ENCODE data around the gene RPA3. TPM values are rescaled to one million over a fixed set of nuclear protein-coding genes. Genes with fewer than 3 reads are reported as not detected.
A peak's percentile ranks its signal among the peaks of the same experiment; 100 is the strongest.

The RPA3 gene
- total and polyA plus RNA-seq, 2 of the 13 experiments (the other 11 are each of a cell fraction or from before 2014, with no cell fraction given) = 38.3 to 154 TPM

- no peak; the same call in 1 of the 2 replicates for TF ChIP-seq ZNF331 (CRISPR knock-in tag; IDR thresholded peaks at IDR 0.05)
- TF ChIP-seq ZNF44 (CRISPR knock-in tag; IDR thresholded peaks at IDR 0.05) = no peak
- TF ChIP-seq ZNF18 (CRISPR knock-in tag; IDR thresholded peaks at IDR 0.05; ENCODE audit: insufficient replicate concordance) = peak; percentile 62
- TF ChIP-seq ZSCAN12 (CRISPR knock-in tag; IDR thresholded peaks at IDR 0.05) = no peak
- no peak for TF ChIP-seq MEIS1 (CRISPR knock-in tag; IDR thresholded peaks at IDR 0.05; ENCODE audit: borderline replicate concordance)
- TF ChIP-seq XBP1 (CRISPR knock-in tag; IDR thresholded peaks at IDR 0.05) = no peak
- TF ChIP-seq XRCC5 (optimal IDR thresholded peaks at IDR 0.05; ENCODE audit: low read length) = peak; percentile 64
- 0 out of 2 replicates have a peak, but pooled peaks have one; percentile 62 for TF ChIP-seq ZC3H13 (CRISPR knock-in tag; IDR thresholded peaks at IDR 0.05)
- no peak for TF ChIP-seq ZNF326 (CRISPR knock-in tag; IDR thresholded peaks at IDR 0.05; ENCODE audit: borderline replicate concordance)
- no peak; the same call in 1 of the 2 replicates for TF ChIP-seq ZNF816 (CRISPR knock-in tag; IDR thresholded peaks at IDR 0.05; ENCODE audit: borderline replicate concordance)
- 0 out of 2 replicates have a peak, but pooled peaks have one; percentile 77 for TF ChIP-seq ZNF724P (CRISPR knock-in tag; IDR thresholded peaks at IDR 0.05; ENCODE audit: borderline replicate concordance)
- TF ChIP-seq YEATS2 (CRISPR knock-in tag; IDR thresholded peaks at IDR 0.05; ENCODE audit: borderline replicate concordance) = peak; percentile 75; the same call in 1 of the 2 replicates
- no peak for TF ChIP-seq ZFP1 (CRISPR knock-in tag; IDR thresholded peaks at IDR 0.05)
- peak; percentile 67; the same call in 1 of the 2 replicates for TF ChIP-seq ZIK1 (CRISPR knock-in tag; IDR thresholded peaks at IDR 0.05; ENCODE audit: borderline replicate concordance, low read depth)
- TF ChIP-seq KDM6A (CRISPR knock-in tag; IDR thresholded peaks at IDR 0.05; ENCODE audit: low read depth) = no peak
- TF ChIP-seq PAX8 (CRISPR knock-in tag; IDR thresholded peaks at IDR 0.05; ENCODE audit: borderline replicate concordance) = no peak
- TF ChIP-seq ZSCAN31 (CRISPR knock-in tag; IDR thresholded peaks at IDR 0.05; ENCODE audit: low read depth) = peak; percentile 70; the same call in 1 of the 2 replicates
- no peak for TF ChIP-seq ZNF17 (CRISPR knock-in tag; IDR thresholded peaks at IDR 0.05)
- no peak for TF ChIP-seq ZFP36L2 (CRISPR knock-in tag; IDR thresholded peaks at IDR 0.05)
- peak; percentile 93 for TF ChIP-seq KAT8 (CRISPR knock-in tag; IDR thresholded peaks at IDR 0.05)
- TF ChIP-seq CREB3 (CRISPR knock-in tag; IDR thresholded peaks at IDR 0.05) = no peak
- TF ChIP-seq ZNF674 (CRISPR knock-in tag; IDR thresholded peaks at IDR 0.05; ENCODE audit: low read depth) = no peak
- no peak for TF ChIP-seq FOSL1 (CRISPR knock-in tag; IDR thresholded peaks at IDR 0.05; ENCODE audit: borderline replicate concordance)
- TF ChIP-seq POGZ (CRISPR knock-in tag; IDR thresholded peaks at IDR 0.05) = peak; percentile 96
- no peak for TF ChIP-seq ZNF749 (CRISPR knock-in tag; IDR thresholded peaks at IDR 0.05; ENCODE audit: borderline replicate concordance)
- peak; percentile 77 for TF ChIP-seq ELF3 (CRISPR knock-in tag; IDR thresholded peaks at IDR 0.05)
- TF ChIP-seq ATRX (CRISPR knock-in tag; IDR thresholded peaks at IDR 0.05; ENCODE audit: borderline replicate concordance) = no peak
- 0 out of 2 replicates have a peak, but pooled peaks have one; percentile 40 for TF ChIP-seq ZNF564 (CRISPR knock-in tag; IDR thresholded peaks at IDR 0.05)
- TF ChIP-seq ETV5 (CRISPR knock-in tag; IDR thresholded peaks at IDR 0.05; ENCODE audit: borderline replicate concordance) = peak; percentile 73; the same call in 1 of the 2 replicates
These were observed 77.9 kb downstream of the RPA3 start, which contains the start of gene UMAD1 (continued) for GRCh38 chr7:7640221-7641128.

Measured in HepG2 (cell line).